HepG2 (cell line): Measurements from ENCODE around the gene PKMYT1. TPM values are rescaled to one million over a fixed set of nuclear protein-coding genes. Genes with fewer than 3 reads are reported as not detected.
A peak's percentile ranks its signal among the peaks of the same experiment; 100 is the strongest.

Experiments
- ATAC-seq: fragments of 200-7000 bp; cut with Tn5 transposase; 3 replicates; pipeline ENCODE4 v1.9.1; 2020; ENCODE audit warnings: mild to moderate bottlenecking, moderate library complexity
- BruUV-seq: library from RNA; stranded (reverse); fragments of 400-500 nt; replicated peaks from 2 replicates; lab custom pipeline; 2021; lab: Mats Ljungman, UMichigan
- CTCF ChIA-PET: fragments of 300-600 bp; formaldehyde crosslinking; extraction: SDS; loops from one replicate; lab custom pipeline; 2021; ENCODE audit warnings: low total read pairs, inconsistent platforms, low intra/inter-chr PET ratio; lab: Yijun Ruan, JAX
- POLR2A ChIA-PET: fragments of 350-600 bp; sonication (Branson Sonifier 250); formaldehyde crosslinking; loops from one replicate; lab custom pipeline; 2020; ENCODE audit warnings: antibody characterized with exemption, inconsistent platforms; lab: Yijun Ruan, JAX
- DNase-seq: peaks from one replicate; pipeline ENCODE4 v3.0.0-alpha.2; 2015; ENCODE audit warnings: low spot score
- FAIRE-seq: peaks from 3 replicates; lab custom pipeline; 2011; peaks lifted over from hg19 to GRCh38; lab: Jason Lieb, UNC
- H2AFZ ChIP-seq: one replicate; pipeline ENCODE4 v1.6.1; 2011; ENCODE audit warnings: low read length, inconsistent platforms
- H3K27ac ChIP-seq: fragments of 300-600 bp; 3 replicates; pipeline ENCODE4 v1.8.0; 2011; ENCODE audit warnings: mixed run types, mild to moderate bottlenecking, mixed read lengths, low read length, inconsistent platforms; ENCODE audit not compliant: insufficient read depth; ENCODE audit errors: extremely low read length
- H3K27me3 ChIP-seq, 2 experiments: fragments of 200-600 bp in 1 of 2; 2 replicates in 1 of 2; 3 replicates in 1 of 2; pipeline versions ENCODE4 v1.6.0 to v1.8.0; 2011; ENCODE audit warnings: low read length in 2 of 2, mild to moderate bottlenecking in 2 of 2, moderate library complexity in 2 of 2, inconsistent platforms in 1 of 2; ENCODE audit not compliant: insufficient read depth in 2 of 2, control insufficient read depth in 1 of 2
- H3K36me3 ChIP-seq, 2 experiments: fragments of 200-600 bp in 1 of 2; replicated peaks in 1 of 2; 2 replicates in 1 of 2; 3 replicates in 1 of 2; pipeline versions ENCODE4 v1.5.1 to v1.8.0; 2011; ENCODE audit warnings: low read length in 2 of 2, inconsistent platforms in 1 of 2; ENCODE audit not compliant: insufficient read depth in 2 of 2, control insufficient read depth in 1 of 2
- H3K4me1 ChIP-seq: 2 replicates; pipeline ENCODE4 v1.5.1; 2012; ENCODE audit warnings: low read length, inconsistent platforms; ENCODE audit not compliant: insufficient read depth
- H3K4me2 ChIP-seq: 2 replicates; pipeline ENCODE4 v1.6.0; 2011; ENCODE audit warnings: low read depth, low read length, inconsistent platforms
- H3K4me3 ChIP-seq, 3 experiments: fragments of 200-600 bp in 1 of 3; sonication (generic), shearing (Covaris generic) in 1 of 3; replicated peaks in 1 of 3; 2 replicates each; pipeline ENCODE4 v1.5.1; 2011 to 2016; ENCODE audit warnings: low read length in 3 of 3, inconsistent platforms in 2 of 3, low read depth in 2 of 3, mild to moderate bottlenecking in 2 of 3, control low read depth in 1 of 3, mixed read lengths in 1 of 3; ENCODE audit not compliant: insufficient read depth in 1 of 3
- H3K79me2 ChIP-seq: one replicate; pipeline ENCODE4 v1.6.1; 2011; ENCODE audit warnings: low read length, inconsistent platforms; ENCODE audit not compliant: insufficient read depth
- H3K9ac ChIP-seq: 2 replicates; pipeline ENCODE4 v1.6.0; 2011; ENCODE audit warnings: mild to moderate bottlenecking, low read depth, low read length, inconsistent platforms; ENCODE audit not compliant: insufficient read depth
- H3K9me3 ChIP-seq: 2 replicates; pipeline ENCODE4 v1.5.1; 2012; ENCODE audit warnings: mild to moderate bottlenecking, low read length
- H4K20me1 ChIP-seq: 2 replicates; pipeline ENCODE4 v1.6.0; 2011; ENCODE audit warnings: inconsistent platforms, mild to moderate bottlenecking, low read length, moderate library complexity; ENCODE audit not compliant: insufficient read depth
- ATF6 ChIP-seq: sonication (generic); formaldehyde crosslinking; conservative IDR thresholded peaks from 2 replicates; pipeline ENCODE4 v1.4.0; 2020; ENCODE audit warnings: missing genetic modification reagents
- CEBPG ChIP-seq: IDR thresholded peaks from 2 replicates; pipeline ENCODE4 v1.6.1; 2016
- ELF3 ChIP-seq: IDR thresholded peaks from 2 replicates; pipeline ENCODE4 v1.6.1; 2016; ENCODE audit warnings: missing genetic modification reagents, missing compliant biosample characterization
- HOXD1 ChIP-seq: sonication (generic); formaldehyde crosslinking; IDR thresholded peaks from 2 replicates; pipeline ENCODE4 v1.5.0; 2020; ENCODE audit warnings: missing genetic modification reagents
- KAT8 ChIP-seq: IDR thresholded peaks from 2 replicates; pipeline ENCODE4 v1.6.1; 2016; ENCODE audit warnings: missing genetic modification reagents, missing compliant biosample characterization
- KIAA2018 ChIP-seq: sonication (generic); formaldehyde crosslinking; IDR thresholded peaks from 2 replicates; pipeline ENCODE4 v1.5.0; 2020; ENCODE audit warnings: mild to moderate bottlenecking, missing genetic modification reagents, borderline replicate concordance
- NRL ChIP-seq: sonication (generic); formaldehyde crosslinking; IDR thresholded peaks from 2 replicates; pipeline ENCODE4 v1.5.0; 2020; ENCODE audit warnings: missing genetic modification reagents, mild to moderate bottlenecking, moderate library complexity, borderline replicate concordance
- POLR2A ChIP-seq, 2 experiments: IDR thresholded peaks; 2 replicates each; pipeline ENCODE4 v1.6.1; 2011; ENCODE audit warnings: low read depth in 2 of 2, low read length in 2 of 2, mild to moderate bottlenecking in 1 of 2, moderate library complexity in 1 of 2; ENCODE audit not compliant: insufficient read depth in 1 of 2
- POLR2G ChIP-seq: fragments of 200-400 bp; formaldehyde crosslinking; IDR thresholded peaks from 2 replicates; pipeline ENCODE4 v1.6.1; 2018; ENCODE audit warnings: mild to moderate bottlenecking, low read depth, low read length, moderate library complexity
- REL ChIP-seq: sonication (generic); formaldehyde crosslinking; conservative IDR thresholded peaks from 2 replicates; pipeline ENCODE4 v1.8.0; 2022; ENCODE audit warnings: mild to moderate bottlenecking, missing genetic modification reagents, moderate library complexity
- ZNF263 ChIP-seq: sonication (generic); formaldehyde crosslinking; IDR thresholded peaks from 2 replicates; pipeline ENCODE4 v1.4.0; 2020; ENCODE audit warnings: missing genetic modification reagents
- ZNF616 ChIP-seq: sonication (generic); formaldehyde crosslinking; IDR thresholded peaks from 2 replicates; pipeline ENCODE4 v1.5.0; 2020; ENCODE audit warnings: low read depth, mild to moderate bottlenecking, missing genetic modification reagents
- WGBS: methylation state at CpG from one replicate; pipeline ENCODE4 v1.1.6; 2017; ENCODE audit warnings: low lambda C conversion rate; 5-methylcytosine and 5-hydroxymethylcytosine counted together
- in situ Hi-C: cut with HindIII; loops from 2 replicates; pipeline ENCODE4 v1.10.0; 2017; ENCODE audit warnings: low pct_unique_long_range_greater_than_20kb; ENCODE audit not compliant: extremely low pct_ligation_motif_present
- intact Hi-C: fragments of 100-400 bp; cut with micrococcal nuclease; formaldehyde crosslinking; loops from one replicate; pipeline ENCODE4 v1.10.0; 2022; ENCODE audit not compliant: unreplicated experiment
- polyA plus RNA-seq, 8 experiments: library from polyadenylated mRNA; depleted of rRNA in 3 of 8; stranded (reverse) in 7 of 8; unstranded in 1 of 8; fragments of >200 nt; fragmentation: Illumina TruSeq in 4 of 8; extraction: Trizol in 4 of 8; gene quantifications; 2 replicates each; pipeline versions ENCODE4 v1.2.1 to v1.2.3, GENCODE V29; 2011 to 2016; ENCODE audit warnings: low read depth in 4 of 8, missing spikeins in 1 of 8, mixed read lengths in 1 of 8; ENCODE audit not compliant: insufficient read depth in 1 of 8
- total RNA-seq, 5 experiments: library from RNA; depleted of rRNA; stranded (reverse); fragments of >200 nt; fragmentation: Illumina TruSeq; extraction: Trizol; gene quantifications; 2 replicates each; pipeline ENCODE4 v1.2.3, GENCODE V29; 2016; ENCODE audit warnings: low read depth in 1 of 5

PKMYT1 gene
- total and polyA plus RNA-seq, 2 of the 13 experiments (the other 11 are each of a cell fraction or from before 2014, with no cell fraction given), result 7.0 to 27.8 TPM

- no peak overlapping the region for H3K4me2 ChIP-seq
- H3K9ac ChIP-seq, result no peak overlapping the region
- POLR2A ChIA-PET, result interaction anchor here (1.2 to 1.9 kb wide), 2 partner anchors 8 to 49 kb away, joined by 3 to 10 read pairs; partner anchors contain the start of gene PKMYT1
- no peaks in the 10 kb centered on the region for H4K20me1 ChIP-seq
- H3K4me3 ChIP-seq, result no peak overlapping the region
- CTCF ChIA-PET, result no interaction called here
- no peaks in the 10 kb centered on the region for H3K9me3 ChIP-seq
- in situ Hi-C loops (no loop called here), intact Hi-C loops (no loop called here)
- H3K27me3 ChIP-seq, result no peaks in the 10 kb centered on the region; a peak in 1 of 5 replicates
- no peak for FAIRE-seq
- DNase-seq, result no peak
- peaks cover 8% of the 10 kb centered on the region for H3K79me2 ChIP-seq
- peaks cover 15% of the 10 kb centered on the region for H3K4me1 ChIP-seq
- H3K36me3 ChIP-seq, result peaks cover 2 to 18% of the 10 kb centered on the region in 2 experiments; a peak in 3 of 5 replicates
- no TSS peak for BruUV-seq
- TF ChIP-seq ZNF263 (CRISPR knock-in tag) (peak; percentile 50; the same call in 1 of the 2 replicates), REL (no peak), POLR2A (IDR thresholded peaks at IDR 0.05; ENCODE audit: insufficient read depth in 1 of 2, low read depth in 2 of 2, low read length in 2 of 2) (0 out of 4 replicates have a peak, but pooled peaks of 1 of the 2 experiments have one; percentile 19), CEBPG (CRISPR knock-in tag) (no peak), NRL (CRISPR knock-in tag) (no peak), ZNF616 (CRISPR knock-in tag) (no peak), ATF6 (CRISPR knock-in tag) (no peak), POLR2G (peak; percentile 52; the same call in 1 of the 2 replicates), KIAA2018 (CRISPR knock-in tag) (no peak), KAT8 (CRISPR knock-in tag) (no peak), ELF3 (no peak), HOXD1 (CRISPR knock-in tag) (no peak)
- TF ChIP-seq, all 625 proteins: peak for 3
- no peak overlapping the region for H3K27ac ChIP-seq
- H2AFZ ChIP-seq, result no peak overlapping the region
- ATAC-seq, result no peak
- WGBS, result 100% methylated on average over 4 of the region's 5 CpGs
Measured at GRCh38 chr16:2973093-2973492, 7.2 kb downstream of the PKMYT1 start.
